Fibroblast of mammary gland (primary cell): ENCODE results near the gene SRRM3.

Source experiments
- DNase-seq: peaks from one replicate; pipeline ENCODE4 v3.0.0-alpha.2; 2010; ENCODE audit warnings: low read depth
- H3K4me3 ChIP-seq: 2 replicates; pipeline ENCODE4 v1.5.1; 2011; ENCODE audit warnings: low read depth, mild to moderate bottlenecking, low read length, moderate library complexity; ENCODE audit not compliant: control insufficient read depth
- TF ChIP-seq, protein P1 (sequence below): conservative IDR thresholded peaks from 2 replicates; pipeline ENCODE4 v1.5.1; 2011; ENCODE audit warnings: low read depth, low read length, inconsistent platforms; ENCODE audit not compliant: control insufficient read depth, insufficient read depth

The SRRM3 gene

DNA sequence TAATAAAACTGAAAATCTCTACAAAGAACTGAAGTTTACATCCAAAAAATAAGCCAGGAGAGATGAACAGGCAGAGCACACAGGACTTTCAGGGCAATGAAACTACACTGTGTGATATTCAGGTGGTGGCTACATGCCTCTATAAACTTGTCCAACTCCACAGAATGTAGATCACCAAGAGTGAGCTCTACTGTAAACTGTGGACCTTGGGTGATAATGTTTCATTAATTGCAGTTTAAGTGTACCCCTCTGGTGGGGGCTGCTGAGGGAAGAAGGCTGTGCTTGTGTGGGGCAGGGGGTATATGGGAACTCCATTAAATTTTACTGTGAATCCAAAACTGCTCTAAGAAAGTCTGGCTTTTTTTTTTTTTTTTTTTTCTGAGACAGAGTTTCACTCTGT is 134.4 kb downstream of the SRRM3 start:
- DNase-seq = no peak
- no peak overlapping the region for H3K4me3 ChIP-seq
- TF ChIP-seq, protein P1, sequence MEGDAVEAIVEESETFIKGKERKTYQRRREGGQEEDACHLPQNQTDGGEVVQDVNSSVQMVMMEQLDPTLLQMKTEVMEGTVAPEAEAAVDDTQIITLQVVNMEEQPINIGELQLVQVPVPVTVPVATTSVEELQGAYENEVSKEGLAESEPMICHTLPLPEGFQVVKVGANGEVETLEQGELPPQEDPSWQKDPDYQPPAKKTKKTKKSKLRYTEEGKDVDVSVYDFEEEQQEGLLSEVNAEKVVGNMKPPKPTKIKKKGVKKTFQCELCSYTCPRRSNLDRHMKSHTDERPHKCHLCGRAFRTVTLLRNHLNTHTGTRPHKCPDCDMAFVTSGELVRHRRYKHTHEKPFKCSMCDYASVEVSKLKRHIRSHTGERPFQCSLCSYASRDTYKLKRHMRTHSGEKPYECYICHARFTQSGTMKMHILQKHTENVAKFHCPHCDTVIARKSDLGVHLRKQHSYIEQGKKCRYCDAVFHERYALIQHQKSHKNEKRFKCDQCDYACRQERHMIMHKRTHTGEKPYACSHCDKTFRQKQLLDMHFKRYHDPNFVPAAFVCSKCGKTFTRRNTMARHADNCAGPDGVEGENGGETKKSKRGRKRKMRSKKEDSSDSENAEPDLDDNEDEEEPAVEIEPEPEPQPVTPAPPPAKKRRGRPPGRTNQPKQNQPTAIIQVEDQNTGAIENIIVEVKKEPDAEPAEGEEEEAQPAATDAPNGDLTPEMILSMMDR = no peak
